ENCODE results near the gene CLCN7.

GRCh38 chr16:1506494-1507213, 31.8 kb upstream of the CLCN7 start:
- TF ChIP-seq CTCF (IDR thresholded peaks at IDR 0.05): no peak
- no peak for TF ChIP-seq POLR2A (IDR thresholded peaks at IDR 0.05)

All from ovary (tissue), 3 donors.